Endothelial cell of umbilical vein (primary cell): Measurements from ENCODE around the gene TSPOAP1.

Source experiments
- EZH2 ChIP-seq: IDR thresholded peaks from 2 replicates; pipeline ENCODE4 v1.6.1; 2012; ENCODE audit warnings: borderline replicate concordance, low read depth, mild to moderate bottlenecking, moderate library complexity, low read length, inconsistent platforms; ENCODE audit not compliant: severe bottlenecking
- FOS ChIP-seq: IDR thresholded peaks from 2 replicates; pipeline ENCODE4 v1.6.1; 2011; ENCODE audit warnings: mild to moderate bottlenecking, low read length, moderate library complexity, borderline replicate concordance; ENCODE audit not compliant: insufficient read depth
- GATA2 ChIP-seq: IDR thresholded peaks from 2 replicates; pipeline ENCODE4 v1.7.0; 2011; ENCODE audit warnings: low read depth, mild to moderate bottlenecking, moderate library complexity, mixed read lengths, low read length; ENCODE audit not compliant: insufficient read length, insufficient read depth
- JUN ChIP-seq: IDR thresholded peaks from 2 replicates; pipeline ENCODE4 v1.6.1; 2011; ENCODE audit warnings: borderline replicate concordance, low read depth; ENCODE audit not compliant: insufficient read length, insufficient read depth
- MYC ChIP-seq: IDR thresholded peaks from one replicate; pipeline ENCODE4 v1.6.1; 2011; ENCODE audit warnings: mild to moderate bottlenecking, low read depth, low read length
- POLR2A ChIP-seq: IDR thresholded peaks from 2 replicates; pipeline ENCODE4 v1.6.1; 2012; ENCODE audit warnings: low read depth, mild to moderate bottlenecking, control low read depth, low read length
- POLR2AphosphoS5 ChIP-seq: IDR thresholded peaks from 2 replicates; pipeline ENCODE4 v1.6.1; 2012; ENCODE audit warnings: low read depth, mild to moderate bottlenecking, control low read depth, low read length, moderate library complexity; ENCODE audit not compliant: insufficient read depth
- TF ChIP-seq, protein P1 (sequence below), 2 donors: IDR thresholded peaks; 1 replicate in 1 of 2; 2 replicates in 1 of 2; pipeline ENCODE4 v1.5.1; 2011; ENCODE audit warnings: low read length in 2 of 2, mild to moderate bottlenecking in 2 of 2, moderate library complexity in 2 of 2, control low read depth in 1 of 2, inconsistent platforms in 1 of 2, low read depth in 1 of 2; ENCODE audit not compliant: insufficient read depth in 1 of 2; ENCODE audit errors: extremely low read depth in 1 of 2
- TF ChIP-seq, protein P2 (sequence below): IDR thresholded peaks from 2 replicates; pipeline ENCODE4 v1.6.1; 2011; ENCODE audit not compliant: insufficient read depth, insufficient read length

DNA sequence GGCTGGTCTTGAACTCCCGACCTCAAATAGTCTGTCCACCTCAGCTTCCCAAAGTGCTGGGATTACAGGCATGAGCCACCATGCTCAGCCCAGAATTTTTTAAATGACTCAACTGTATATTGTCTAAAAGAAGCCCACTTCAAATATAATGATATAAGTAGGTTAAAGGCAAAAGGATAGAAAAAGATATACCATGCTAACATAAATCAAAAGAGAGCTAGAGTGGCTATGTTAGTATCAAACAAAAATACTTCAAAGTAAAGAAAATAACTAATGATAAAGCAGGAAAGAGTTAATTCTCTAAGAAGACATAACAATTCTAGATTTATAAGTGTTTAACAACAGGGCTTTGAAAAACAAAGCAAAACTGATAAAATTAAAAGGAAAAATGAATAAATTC, 34.6 kb downstream of the TSPOAP1 start:
- TF ChIP-seq EZH2 (no peak), GATA2 (no peak), POLR2A (no peak), JUN (no peak), POLR2AphosphoS5 (no peak), MYC (no peak), FOS (no peak)
- TF ChIP-seq, protein P1, sequence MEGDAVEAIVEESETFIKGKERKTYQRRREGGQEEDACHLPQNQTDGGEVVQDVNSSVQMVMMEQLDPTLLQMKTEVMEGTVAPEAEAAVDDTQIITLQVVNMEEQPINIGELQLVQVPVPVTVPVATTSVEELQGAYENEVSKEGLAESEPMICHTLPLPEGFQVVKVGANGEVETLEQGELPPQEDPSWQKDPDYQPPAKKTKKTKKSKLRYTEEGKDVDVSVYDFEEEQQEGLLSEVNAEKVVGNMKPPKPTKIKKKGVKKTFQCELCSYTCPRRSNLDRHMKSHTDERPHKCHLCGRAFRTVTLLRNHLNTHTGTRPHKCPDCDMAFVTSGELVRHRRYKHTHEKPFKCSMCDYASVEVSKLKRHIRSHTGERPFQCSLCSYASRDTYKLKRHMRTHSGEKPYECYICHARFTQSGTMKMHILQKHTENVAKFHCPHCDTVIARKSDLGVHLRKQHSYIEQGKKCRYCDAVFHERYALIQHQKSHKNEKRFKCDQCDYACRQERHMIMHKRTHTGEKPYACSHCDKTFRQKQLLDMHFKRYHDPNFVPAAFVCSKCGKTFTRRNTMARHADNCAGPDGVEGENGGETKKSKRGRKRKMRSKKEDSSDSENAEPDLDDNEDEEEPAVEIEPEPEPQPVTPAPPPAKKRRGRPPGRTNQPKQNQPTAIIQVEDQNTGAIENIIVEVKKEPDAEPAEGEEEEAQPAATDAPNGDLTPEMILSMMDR (IDR thresholded peaks at IDR 0.05; ENCODE audit: extremely low read depth in 1 of 2, insufficient read depth in 1 of 2, low read depth in 1 of 2, low read length in 2 of 2), result no peak
- TF ChIP-seq, protein P2, sequence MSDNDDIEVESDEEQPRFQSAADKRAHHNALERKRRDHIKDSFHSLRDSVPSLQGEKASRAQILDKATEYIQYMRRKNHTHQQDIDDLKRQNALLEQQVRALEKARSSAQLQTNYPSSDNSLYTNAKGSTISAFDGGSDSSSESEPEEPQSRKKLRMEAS, result no peak
